KBM-7 (cell line): ENCODE measurements around the gene PRKCA.

Source experiments
- DNase-seq: peaks from one replicate; pipeline ENCODE4 v3.0.0-alpha.2; 2015
- in situ Hi-C: fragments of 300-500 bp; cut with MboI; formaldehyde crosslinking; loops from 2 replicates; pipeline ENCODE4 v1.14.3; 2020; ENCODE audit warnings: low sequenced_read_pairs, low pct_unique_long_range_greater_than_20kb, mixed read lengths

Gene PRKCA

GRCh38 chr17:66833201-66833600 is 530.8 kb downstream of the PRKCA start:
- in situ Hi-C loops, result no loop called here
- no peak for DNase-seq

- in situ Hi-C loops, result no loop called here
These were observed 532.1 kb downstream of the PRKCA start for GRCh38 chr17:66834426-66834918.

DNA sequence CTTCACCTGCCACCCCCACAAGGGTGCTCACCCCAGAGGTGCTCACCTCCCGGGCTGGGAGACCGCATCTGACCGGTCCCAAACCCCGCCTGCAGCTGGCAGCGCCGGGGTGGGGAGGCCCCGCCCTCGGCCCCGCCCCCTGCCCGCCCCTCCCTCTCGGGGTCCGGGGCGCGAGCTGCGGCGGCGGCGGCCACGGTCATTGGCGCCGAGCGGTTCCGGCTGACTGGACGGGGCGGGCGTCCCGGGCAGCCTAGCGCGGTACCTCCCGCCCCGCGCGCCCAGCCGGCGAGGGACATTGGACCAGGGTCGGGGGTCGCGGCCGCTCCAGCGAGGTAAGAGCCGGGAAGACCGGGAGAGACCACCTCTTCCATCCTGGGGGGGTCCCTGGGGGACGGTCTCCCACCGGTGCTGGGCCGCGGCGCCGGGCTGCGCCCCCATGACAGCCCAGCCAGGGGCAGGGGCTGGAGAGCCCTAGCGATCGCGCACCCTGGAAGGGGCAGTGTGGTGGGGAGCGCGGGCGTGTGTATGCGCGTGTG is 532.6 kb downstream of the PRKCA start, which contains the start of gene CACNG5:
Gene CACNG5 (plus strand): TSS at position 199 of the 536 bp plus-strand sequence. CDS start 42,216 bp downstream, outside the sequence.
- in situ Hi-C loops, result no loop called here
- no peak for DNase-seq

More at GRCh38 chr17:66834426-66834918, 532.1 kb downstream of the PRKCA start:
- DNase-seq, result no peak

- DNase-seq, result no peak
- in situ Hi-C loops, result no loop called here
These were observed 533.1 kb downstream of the PRKCA start for GRCh38 chr17:66835476-66835875.

DNA sequence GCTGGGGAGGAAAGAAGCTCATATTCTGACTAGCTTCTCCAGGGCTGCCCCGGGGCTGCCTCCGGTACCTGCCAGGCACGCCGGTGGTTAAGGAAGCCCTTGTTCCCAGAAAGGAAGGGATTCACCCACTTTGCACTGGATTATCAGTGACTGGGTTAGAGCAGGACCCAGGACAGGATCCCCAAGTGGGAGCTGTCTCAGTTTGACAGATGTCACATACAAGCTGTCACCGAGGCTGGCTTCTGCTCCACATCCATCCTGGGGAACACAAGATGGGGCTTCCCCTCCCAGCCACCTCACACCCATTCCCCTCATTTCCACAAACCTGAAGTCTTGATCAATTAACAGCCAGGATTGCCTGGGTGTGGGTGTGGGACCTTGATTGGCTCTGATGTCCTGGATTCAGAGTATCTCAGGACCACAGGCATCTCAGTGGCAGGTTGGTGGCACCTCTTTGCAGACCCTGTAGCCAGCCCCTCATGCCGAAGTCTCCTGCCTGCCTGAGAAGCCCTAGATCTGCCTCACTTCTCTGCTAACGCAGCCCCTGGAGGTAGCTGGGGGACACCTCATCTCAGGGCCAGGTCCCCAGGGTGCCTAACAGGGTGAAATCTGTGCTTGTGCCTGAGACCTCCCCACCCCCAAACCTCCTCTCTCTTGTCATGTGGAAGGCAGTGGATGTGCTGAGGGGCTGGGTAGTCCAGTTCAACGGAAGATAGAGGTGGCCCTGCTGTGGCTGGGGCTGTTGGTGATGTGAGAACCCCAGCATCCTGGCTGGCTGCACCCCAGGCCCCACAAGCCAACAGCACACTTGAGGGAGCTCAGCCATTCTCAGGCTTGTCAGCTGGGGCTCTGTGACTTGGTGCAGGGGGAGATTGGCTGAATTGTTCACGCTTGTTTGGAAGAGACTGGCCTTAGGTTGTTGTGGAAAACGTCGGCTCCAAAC is 533.9 kb downstream of the PRKCA start:
- DNase-seq, result no peak
- in situ Hi-C loops, result no loop called here

GRCh38 chr17:66837226-66837625 is 534.8 kb downstream of the PRKCA start:
- in situ Hi-C loops, result no loop called here

GRCh38 chr17:66837885-66838665 is 535.7 kb downstream of the PRKCA start:
- in situ Hi-C loops, result no loop called here
- no peak for DNase-seq

More at GRCh38 chr17:66837226-66837625, 534.8 kb downstream of the PRKCA start:
- DNase-seq, result no peak

DNA sequence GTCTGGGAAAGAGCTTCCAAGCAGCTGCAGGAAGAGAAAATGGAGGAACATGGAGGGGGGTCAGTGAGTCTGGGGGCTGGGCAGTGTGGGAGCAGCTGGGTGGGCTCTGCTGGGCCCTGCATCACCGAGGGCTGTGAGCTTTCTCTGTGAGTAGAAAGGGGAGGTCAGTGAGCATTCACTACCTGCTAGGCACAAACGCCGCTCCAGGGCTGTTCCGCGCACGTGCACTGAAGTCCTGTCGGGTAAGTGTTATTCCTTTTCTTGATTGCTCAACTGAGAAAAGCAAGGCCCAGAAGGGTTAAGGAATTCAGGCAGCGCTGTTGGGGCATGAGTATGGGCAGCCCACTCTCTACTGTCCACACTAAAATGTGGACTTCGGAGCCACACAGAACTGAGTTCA is 537.2 kb downstream of the PRKCA start:
- in situ Hi-C loops, result no loop called here
- DNase-seq, result no peak

DNA sequence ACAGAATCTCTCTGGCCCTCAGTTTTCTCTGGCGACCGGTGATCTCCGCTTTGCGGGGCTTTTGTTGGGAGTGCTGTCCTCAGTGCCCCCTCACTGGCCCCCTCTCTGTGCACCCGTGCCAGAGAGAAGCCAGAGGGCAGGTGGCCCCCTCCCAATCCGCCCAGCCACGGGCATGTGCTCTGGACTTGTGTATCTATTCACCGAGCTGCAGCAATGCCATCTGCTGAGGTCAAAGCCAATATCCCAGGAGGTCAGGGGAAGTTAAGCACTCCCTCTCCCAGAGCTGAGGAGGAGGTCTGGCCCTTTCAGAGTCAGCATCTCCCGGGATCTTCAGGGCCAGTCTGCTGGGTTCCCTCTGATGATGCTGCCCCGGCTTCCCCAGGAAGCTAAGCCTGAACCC is 537.6 kb downstream of the PRKCA start:
- in situ Hi-C loops, result no loop called here

GRCh38 chr17:66841328-66841727 is 538.9 kb downstream of the PRKCA start:
- in situ Hi-C loops, result no loop called here
- DNase-seq, result no peak

More for the DNA sequence above, 537.6 kb downstream of the PRKCA start:
- DNase-seq, result no peak

- in situ Hi-C loops, result no loop called here
- DNase-seq, result no peak
These were observed 539.3 kb downstream of the PRKCA start for GRCh38 chr17:66841744-66842143.

DNA sequence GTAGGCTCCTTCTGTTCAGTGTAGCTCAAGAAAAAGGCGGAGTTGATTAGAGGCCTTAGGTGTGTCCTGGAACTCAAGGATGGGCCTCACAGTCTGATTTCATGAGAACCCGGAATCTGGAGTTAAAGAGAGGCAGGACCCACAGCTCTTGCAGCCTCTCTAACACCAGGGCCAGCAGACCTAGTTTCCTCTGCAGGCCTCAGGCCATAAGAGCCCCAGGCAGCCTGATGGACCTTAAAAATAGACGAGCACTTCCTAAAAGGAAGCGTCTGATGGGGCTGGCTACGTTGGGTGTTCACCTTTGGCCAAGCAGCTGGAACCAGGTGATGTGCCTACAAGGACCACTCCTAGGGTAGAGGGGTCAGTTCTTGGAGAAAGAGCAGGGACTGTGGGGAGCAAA is 540.1 kb downstream of the PRKCA start:
- DNase-seq, result no peak
- in situ Hi-C loops, result no loop called here

DNA sequence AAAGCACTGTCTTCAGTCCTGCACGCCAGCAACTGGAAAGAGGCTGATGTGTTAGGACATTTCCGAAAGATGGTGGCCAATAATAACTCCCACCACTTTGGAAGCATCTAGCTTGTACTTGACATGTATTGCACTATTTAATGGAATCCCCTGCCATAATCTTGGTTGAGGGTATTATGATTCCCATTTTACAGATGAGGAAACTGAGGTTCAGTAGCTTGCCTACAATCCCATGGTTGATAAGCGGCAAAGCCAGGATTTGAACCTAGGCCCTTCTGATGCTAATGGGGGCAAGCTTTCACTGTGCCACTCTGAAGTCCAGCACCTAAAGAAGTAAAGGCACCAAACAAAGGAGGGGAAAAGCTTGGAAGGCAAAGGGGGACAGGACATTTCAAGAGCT is 540.5 kb downstream of the PRKCA start:
- in situ Hi-C loops, result no loop called here

GRCh38 chr17:66843627-66844026 is 541.2 kb downstream of the PRKCA start:
- in situ Hi-C loops, result no loop called here
- DNase-seq, result no peak

More for the DNA sequence above, 540.5 kb downstream of the PRKCA start:
- no peak for DNase-seq

DNA sequence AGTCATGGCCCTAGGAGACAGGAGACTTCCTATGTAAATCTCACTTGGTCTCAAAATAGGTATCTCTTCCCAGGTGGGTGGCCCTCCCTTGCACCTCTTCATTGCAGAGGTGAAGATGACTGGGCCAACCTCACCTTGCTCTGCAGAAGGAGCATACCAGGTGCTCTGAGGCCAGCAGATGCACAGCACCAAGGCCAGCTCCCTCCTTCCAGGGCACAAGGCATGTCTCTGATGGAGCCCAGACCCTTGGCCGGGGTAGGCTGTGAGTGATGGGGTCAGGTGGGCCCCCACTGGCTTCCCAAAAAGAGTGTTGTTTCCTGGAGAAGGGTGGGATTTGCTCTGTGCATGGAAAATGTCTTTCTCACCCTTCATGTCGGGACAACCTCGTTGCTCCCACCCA is 545.3 kb downstream of the PRKCA start:
- DNase-seq, result no peak
- in situ Hi-C loops, result no loop called here

GRCh38 chr17:66848496-66848895 is 546.1 kb downstream of the PRKCA start:
- no peak for DNase-seq
- in situ Hi-C loops, result no loop called here

- in situ Hi-C loops, result no loop called here
- no peak for DNase-seq
These were observed 546.7 kb downstream of the PRKCA start for GRCh38 chr17:66849032-66849655.

DNA sequence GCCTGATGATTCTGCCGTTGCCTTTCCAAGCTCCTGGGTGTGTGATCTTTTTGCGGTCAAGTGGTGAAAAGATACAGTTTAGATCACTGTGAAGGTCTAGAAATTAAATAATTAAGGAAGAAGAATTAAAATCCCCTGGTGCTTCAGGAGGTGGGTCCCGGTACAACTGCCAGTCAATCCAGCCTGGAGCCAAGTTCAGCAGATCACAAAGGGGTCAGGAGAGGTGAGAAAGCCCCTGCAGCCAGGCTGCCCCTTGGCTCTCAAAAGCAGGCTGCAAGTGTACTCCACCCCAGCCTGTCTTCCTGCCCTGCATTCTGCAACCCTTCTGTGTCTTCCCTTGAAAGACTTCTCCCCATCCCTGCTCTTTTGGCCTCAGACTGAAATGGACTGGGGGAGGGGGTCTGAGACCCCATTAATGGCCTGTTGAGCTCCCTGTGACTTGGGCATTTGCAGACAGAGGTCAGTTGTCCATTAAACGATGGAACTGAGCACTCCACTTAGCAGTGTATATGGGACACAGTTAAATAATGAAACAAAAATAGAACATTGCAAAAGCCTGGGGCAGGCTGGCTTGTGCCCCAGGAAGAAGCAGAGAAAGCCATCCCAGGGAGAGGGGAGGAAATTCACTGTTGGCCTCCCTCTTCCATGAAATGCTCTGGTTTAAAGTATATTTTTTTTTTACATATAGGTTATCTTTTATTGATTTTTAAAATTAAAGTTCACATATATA is 547.6 kb downstream of the PRKCA start:
- in situ Hi-C loops, result no loop called here
- DNase-seq, result no peak
